Ectodermal cell (in vitro differentiated cells): Measurements from ENCODE around the gene ASPG.

ENCODE experiments used
- H3K27ac ChIP-seq: 2 replicates; pipeline ENCODE4 v1.7.0; 2013; ENCODE audit warnings: mild to moderate bottlenecking, low read depth, low read length; ENCODE audit not compliant: insufficient read depth, poor library complexity, severe bottlenecking
- H3K27me3 ChIP-seq: 2 replicates; pipeline ENCODE4 v1.7.0; 2013; ENCODE audit warnings: mild to moderate bottlenecking, low read length; ENCODE audit not compliant: insufficient read depth, control insufficient read depth, poor library complexity, severe bottlenecking
- H3K36me3 ChIP-seq: one replicate; pipeline ENCODE4 v1.7.0; 2013; ENCODE audit warnings: low read length; ENCODE audit not compliant: control insufficient read depth, insufficient read depth
- H3K4me1 ChIP-seq: one replicate; pipeline ENCODE4 v1.7.0; 2013; ENCODE audit warnings: low read length; ENCODE audit not compliant: control insufficient read depth, insufficient read depth
- H3K4me3 ChIP-seq: 2 replicates; pipeline ENCODE4 v1.7.0; 2013; ENCODE audit warnings: low read depth, low read length, control low read depth; ENCODE audit not compliant: insufficient read depth
- H3K9me3 ChIP-seq: 2 replicates; pipeline ENCODE4 v1.7.0; 2013; ENCODE audit warnings: mild to moderate bottlenecking, low read length, moderate library complexity; ENCODE audit not compliant: control insufficient read depth
- WGBS, 2 experiments: methylation state at CpG; one replicate each; pipeline ENCODE4 v1.1.7; 2013; ENCODE audit warnings: missing lambda C conversion rate in 2 of 2; 5-methylcytosine and 5-hydroxymethylcytosine counted together

ASPG gene

DNA sequence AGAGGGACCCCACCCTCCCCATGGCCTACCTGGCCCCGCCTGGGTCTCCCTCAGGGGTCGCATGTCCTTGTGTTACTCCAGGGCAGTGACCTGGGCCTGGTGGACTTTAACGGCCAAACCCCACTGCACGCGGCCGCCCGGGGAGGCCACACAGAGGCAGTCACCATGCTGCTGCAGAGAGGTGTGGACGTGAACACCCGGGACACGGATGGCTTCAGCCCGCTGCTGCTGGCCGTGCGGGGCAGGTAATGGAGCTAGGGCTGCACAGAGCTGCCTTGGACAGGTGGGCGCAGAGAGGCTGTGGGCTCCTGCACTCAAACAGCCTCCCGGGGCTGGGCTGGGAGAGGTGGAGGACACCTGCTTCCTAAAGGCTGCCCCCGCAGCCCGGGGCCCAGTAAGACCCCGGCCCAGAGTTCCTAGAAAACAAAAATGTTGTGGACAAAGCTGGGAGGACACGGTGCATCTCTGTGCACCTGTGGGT lies 21.6 kb downstream of the ASPG start:
- Histone ChIP-seq H3K27me3 (no peaks in the 10 kb centered on the region), H3K4me3 (no peak overlapping the region), H3K4me1 (peaks cover 17% of the 10 kb centered on the region), H3K36me3 (no peaks in the 10 kb centered on the region), H3K27ac (no peak overlapping the region), H3K9me3 (no peaks in the 10 kb centered on the region)
- 92 to 95% methylated on average over 19 of the region's 19 CpGs for WGBS, 2 experiments

DNA sequence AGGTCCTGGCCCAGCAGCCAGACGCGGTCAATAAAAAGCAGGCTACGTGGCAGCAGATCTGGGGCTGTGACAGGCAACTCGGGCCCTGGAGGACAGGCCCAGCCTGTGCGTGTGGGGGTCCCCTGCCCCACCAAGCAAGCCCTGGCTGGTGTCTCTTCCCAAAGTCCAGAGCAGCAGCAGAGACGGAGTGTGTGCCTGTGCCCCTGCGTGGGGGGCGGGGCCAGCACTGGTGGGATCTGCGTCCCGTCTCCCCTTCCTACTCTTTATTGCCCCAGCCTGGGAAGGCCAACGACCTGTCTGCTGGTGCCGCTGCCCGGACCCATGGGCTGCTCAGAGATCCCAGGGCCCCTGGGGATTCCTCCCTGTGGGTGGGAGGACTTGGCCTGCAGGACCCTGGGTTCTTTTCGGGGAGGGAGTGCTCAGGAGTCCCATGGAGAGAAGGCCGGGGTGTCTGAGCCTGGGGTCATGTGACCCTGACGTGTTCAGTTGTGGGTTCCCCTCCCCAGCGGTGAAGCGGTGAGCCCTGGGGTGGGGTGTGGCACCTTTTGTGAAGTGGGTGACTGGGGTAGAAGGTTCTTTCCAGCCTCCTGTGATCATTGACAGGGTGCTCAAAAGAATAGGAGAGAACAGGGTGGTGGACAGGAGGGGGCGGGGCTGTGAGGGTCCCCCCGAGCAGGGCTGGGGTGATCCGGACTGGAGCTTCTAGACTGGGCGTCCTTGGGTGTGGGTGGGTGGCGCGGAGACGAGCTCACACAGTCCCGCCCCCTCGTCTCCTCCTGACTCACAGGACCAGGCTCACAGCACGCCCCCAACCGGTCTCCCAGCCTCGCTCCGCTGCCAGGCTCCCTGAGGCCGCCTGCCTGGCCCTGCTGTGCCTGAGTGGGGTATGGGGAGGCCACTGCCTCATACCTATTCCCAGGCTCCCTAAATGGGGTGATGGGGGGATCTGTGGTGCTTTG lies 22.4 kb downstream of the ASPG start:
- H3K36me3 ChIP-seq, result no peaks in the 10 kb centered on the region
- H3K9me3 ChIP-seq, result no peaks in the 10 kb centered on the region
- H3K4me3 ChIP-seq, result no peak overlapping the region
- no peaks in the 10 kb centered on the region for H3K27me3 ChIP-seq
- peaks cover 17% of the 10 kb centered on the region for H3K4me1 ChIP-seq
- no peak overlapping the region for H3K27ac ChIP-seq
- WGBS, 2 experiments, result 84% methylated on average over 32 of the region's 32 CpGs

- H3K27me3 ChIP-seq, result no peaks in the 10 kb centered on the region
Measured at GRCh38 chr14:104108570-104109541, 23.4 kb downstream of the ASPG start.

GRCh38 chr14:104109731-104110361 lies 24.3 kb downstream of the ASPG start:
- Histone ChIP-seq H3K4me1 (peaks cover 14% of the 10 kb centered on the region), H3K27ac (no peak overlapping the region), H3K4me3 (no peak overlapping the region), H3K36me3 (no peaks in the 10 kb centered on the region), H3K9me3 (no peaks in the 10 kb centered on the region), H3K27me3 (peaks cover 8% of the 10 kb centered on the region)
- 93% methylated on average over 24 of the region's 24 CpGs for WGBS, 2 experiments

More at GRCh38 chr14:104108570-104109541, 23.4 kb downstream of the ASPG start:
- WGBS, 2 experiments, result 70 to 76% methylated on average over 25 to 26 of the region's 26 CpGs
- no peaks in the 10 kb centered on the region for H3K9me3 ChIP-seq
- no peak overlapping the region for H3K4me3 ChIP-seq
- H3K36me3 ChIP-seq, result no peaks in the 10 kb centered on the region
- H3K4me1 ChIP-seq, result peaks cover 17% of the 10 kb centered on the region
- H3K27ac ChIP-seq, result no peak overlapping the region

GRCh38 chr14:104110491-104111209 lies 25.1 kb downstream of the ASPG start:
- 88 to 91% methylated on average over 18 of the region's 18 CpGs for WGBS, 2 experiments
- Histone ChIP-seq H3K27me3 (peaks cover 16% of the 10 kb centered on the region), H3K36me3 (no peaks in the 10 kb centered on the region), H3K9me3 (no peaks in the 10 kb centered on the region), H3K4me1 (peaks cover 14% of the 10 kb centered on the region), H3K27ac (no peak overlapping the region), H3K4me3 (no peak overlapping the region)

DNA sequence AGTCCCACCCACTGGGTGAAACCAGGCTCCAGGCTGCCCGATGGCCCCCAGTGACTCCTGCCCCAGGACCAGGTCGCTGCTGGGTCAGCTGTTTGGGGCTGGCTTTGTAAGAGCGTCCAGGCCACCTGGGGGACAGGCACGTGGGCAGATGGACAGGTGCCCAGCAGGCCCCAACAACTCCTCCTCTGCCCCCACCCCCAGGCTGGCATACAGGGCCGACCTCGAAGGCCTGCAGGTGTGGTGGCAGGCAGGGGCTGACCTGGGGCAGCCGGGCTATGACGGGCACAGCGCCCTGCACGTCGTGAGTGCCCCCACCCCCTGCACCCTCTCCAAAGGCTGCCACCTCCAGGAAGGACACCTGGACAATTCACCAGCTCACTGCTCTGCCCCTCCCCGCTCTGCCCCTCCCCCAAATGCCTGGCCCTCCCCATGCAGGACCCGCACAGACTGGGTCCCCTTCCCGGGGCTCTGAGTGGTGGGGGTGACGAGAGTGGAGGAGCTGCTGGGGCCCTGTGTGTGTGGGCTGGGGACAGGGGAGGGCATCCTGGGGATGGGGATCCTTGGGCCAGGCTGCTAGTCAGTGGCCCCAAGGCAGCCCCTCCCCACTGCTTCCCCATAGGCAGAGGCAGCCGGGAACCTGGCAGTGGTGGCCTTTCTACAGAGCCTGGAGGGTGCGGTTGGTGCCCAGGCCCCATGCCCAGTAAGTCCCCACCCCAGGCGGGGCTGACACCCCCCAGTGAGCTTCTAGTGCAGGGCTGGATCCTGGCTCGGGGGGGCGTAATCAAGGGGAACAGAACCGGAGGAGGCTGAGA lies 26.0 kb downstream of the ASPG start:
- no peak overlapping the region for H3K27ac ChIP-seq
- no peaks in the 10 kb centered on the region for H3K36me3 ChIP-seq
- 89 to 91% methylated on average over 21 of the region's 21 CpGs for WGBS, 2 experiments
- H3K27me3 ChIP-seq, result peaks cover 24% of the 10 kb centered on the region
- no peak overlapping the region for H3K4me3 ChIP-seq
- peaks cover 14% of the 10 kb centered on the region for H3K4me1 ChIP-seq
- no peaks in the 10 kb centered on the region for H3K9me3 ChIP-seq

- H3K4me1 ChIP-seq, result peaks cover 14% of the 10 kb centered on the region
- H3K4me3 ChIP-seq, result no peak overlapping the region
- no peaks in the 10 kb centered on the region for H3K9me3 ChIP-seq
- no peaks in the 10 kb centered on the region for H3K36me3 ChIP-seq
- peaks cover 30% of the 10 kb centered on the region for H3K27me3 ChIP-seq
- 94 to 95% methylated on average over 6 of the region's 6 CpGs for WGBS, 2 experiments
- H3K27ac ChIP-seq, result no peak overlapping the region
Measured at GRCh38 chr14:104112113-104112505, 26.6 kb downstream of the ASPG start.

DNA sequence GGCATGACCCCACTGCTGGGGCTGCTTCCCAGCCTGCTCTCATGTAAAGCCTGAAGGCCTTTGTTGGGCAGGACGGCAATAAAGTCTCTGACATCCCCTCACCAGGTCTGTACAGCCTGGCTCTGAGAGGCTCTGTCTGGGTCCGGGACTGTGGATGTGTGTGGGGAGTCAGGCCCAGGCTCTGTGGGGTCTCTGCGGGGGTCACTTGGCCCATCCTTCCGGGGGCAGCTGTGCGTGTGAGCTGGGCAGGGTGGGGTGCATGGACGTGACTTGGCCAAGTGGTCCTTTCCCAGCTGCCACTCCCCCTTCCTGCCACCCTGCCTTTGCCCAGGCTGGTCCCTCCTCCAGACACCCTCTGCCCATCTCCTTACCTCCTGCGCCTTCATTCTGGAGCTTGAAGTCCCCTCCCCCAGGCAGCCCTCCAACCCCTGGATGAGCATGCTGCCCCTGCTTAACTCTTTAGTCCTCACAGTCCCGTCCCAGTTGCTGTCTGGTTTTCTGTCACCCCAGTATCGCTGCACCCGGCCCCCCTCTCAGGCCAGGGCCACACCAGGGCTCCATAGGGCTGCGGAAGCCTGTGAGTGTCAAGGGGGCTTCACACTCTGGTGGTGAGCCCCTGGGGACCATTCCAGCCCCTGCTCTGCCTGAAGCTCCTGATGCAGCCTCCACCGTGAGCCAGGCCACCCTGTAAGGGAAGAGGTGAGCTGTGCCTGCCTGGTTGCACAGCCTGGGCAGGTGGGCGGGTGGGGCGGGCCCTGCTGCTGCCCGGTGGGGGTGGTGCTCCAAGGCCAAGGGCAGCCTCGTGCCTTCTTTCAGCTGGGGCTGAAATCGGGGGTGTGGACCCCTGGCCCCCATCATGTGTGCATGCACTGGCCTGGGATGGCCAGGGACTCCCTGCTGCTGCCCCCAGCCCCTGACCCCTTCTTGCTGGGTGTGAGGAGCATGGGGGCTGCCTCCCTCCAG lies 27.4 kb downstream of the ASPG start:
- no peaks in the 10 kb centered on the region for H3K36me3 ChIP-seq
- WGBS, 2 experiments, result 81 to 82% methylated on average over 17 of the region's 17 CpGs
- no peak overlapping the region for H3K27ac ChIP-seq
- H3K9me3 ChIP-seq, result no peaks in the 10 kb centered on the region
- H3K27me3 ChIP-seq, result peaks cover 38% of the 10 kb centered on the region
- peaks cover 9% of the 10 kb centered on the region for H3K4me1 ChIP-seq
- no peak overlapping the region for H3K4me3 ChIP-seq
